ENCODE data around the gene TWIST2.

Gene TWIST2

GRCh38 chr2:238954841-238955591 lies 107.1 kb downstream of the TWIST2 start:
- DNase-seq (ENCODE audit: low read depth in 2 of 2): no peak

- no peak for DNase-seq (ENCODE audit: low read depth in 2 of 2)
These were observed 108.0 kb downstream of the TWIST2 start for GRCh38 chr2:238955648-238956531.

- no peak for DNase-seq (ENCODE audit: low read depth in 2 of 2)
These were observed 108.8 kb downstream of the TWIST2 start for GRCh38 chr2:238956676-238957075.
